Measurements from ENCODE around the gene SIPA1L2.
"Not testable (repeated sequence)": the region's sequence is repeated elsewhere in the genome, so short reads cannot be mapped to it uniquely, and the experiment has no call there.

DNA sequence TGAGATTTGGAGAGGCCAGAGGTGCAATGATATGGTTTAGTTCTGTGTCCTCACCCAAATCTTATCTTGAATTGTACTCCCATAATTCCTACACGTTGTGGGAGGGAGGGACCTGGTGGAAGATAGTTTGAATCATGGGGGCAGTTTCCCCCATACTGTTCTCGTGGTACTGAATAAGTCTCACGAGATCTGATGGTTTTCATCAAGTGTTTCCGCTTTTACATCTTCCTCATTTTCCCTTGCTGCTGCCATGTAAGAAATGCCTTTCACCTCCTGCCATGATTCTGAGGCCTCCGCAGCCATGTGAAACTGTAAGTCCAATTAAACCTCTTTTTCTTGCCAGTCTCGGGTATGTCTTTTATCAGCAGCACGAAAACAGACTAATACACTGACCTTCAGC, 17.1 kb downstream of the SIPA1L2 start:
- TF ChIP-seq, protein P1, sequence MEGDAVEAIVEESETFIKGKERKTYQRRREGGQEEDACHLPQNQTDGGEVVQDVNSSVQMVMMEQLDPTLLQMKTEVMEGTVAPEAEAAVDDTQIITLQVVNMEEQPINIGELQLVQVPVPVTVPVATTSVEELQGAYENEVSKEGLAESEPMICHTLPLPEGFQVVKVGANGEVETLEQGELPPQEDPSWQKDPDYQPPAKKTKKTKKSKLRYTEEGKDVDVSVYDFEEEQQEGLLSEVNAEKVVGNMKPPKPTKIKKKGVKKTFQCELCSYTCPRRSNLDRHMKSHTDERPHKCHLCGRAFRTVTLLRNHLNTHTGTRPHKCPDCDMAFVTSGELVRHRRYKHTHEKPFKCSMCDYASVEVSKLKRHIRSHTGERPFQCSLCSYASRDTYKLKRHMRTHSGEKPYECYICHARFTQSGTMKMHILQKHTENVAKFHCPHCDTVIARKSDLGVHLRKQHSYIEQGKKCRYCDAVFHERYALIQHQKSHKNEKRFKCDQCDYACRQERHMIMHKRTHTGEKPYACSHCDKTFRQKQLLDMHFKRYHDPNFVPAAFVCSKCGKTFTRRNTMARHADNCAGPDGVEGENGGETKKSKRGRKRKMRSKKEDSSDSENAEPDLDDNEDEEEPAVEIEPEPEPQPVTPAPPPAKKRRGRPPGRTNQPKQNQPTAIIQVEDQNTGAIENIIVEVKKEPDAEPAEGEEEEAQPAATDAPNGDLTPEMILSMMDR (conservative IDR thresholded peaks at IDR 0.05; ENCODE audit: low read length) = not testable (repeated sequence)
- not testable (repeated sequence) for TF ChIP-seq EZH2phosphoT487 (IDR thresholded peaks at IDR 0.05; ENCODE audit: borderline replicate concordance, low read depth, low read length)

All from OCI-LY7 (cell line).